Ishikawa (cell line): Measurements from ENCODE around the gene NAV2.

ENCODE experiments used
- CEBPB ChIP-seq: IDR thresholded peaks from 2 replicates; pipeline ENCODE4 v1.6.1; 2012
- EGR1 ChIP-seq: IDR thresholded peaks from 2 replicates; pipeline ENCODE4 v1.6.1; 2012
- EP300 ChIP-seq: IDR thresholded peaks from 2 replicates; pipeline ENCODE4 v1.6.1; 2012; ENCODE audit warnings: borderline replicate concordance
- FOXM1 ChIP-seq: IDR thresholded peaks from 2 replicates; pipeline ENCODE4 v1.6.1; 2012; ENCODE audit warnings: low read depth, borderline replicate concordance
- NFIC ChIP-seq: IDR thresholded peaks from 2 replicates; pipeline ENCODE4 v1.6.1; 2012
- RAD21 ChIP-seq: IDR thresholded peaks from 2 replicates; pipeline ENCODE4 v1.6.1; 2012; ENCODE audit warnings: low read depth
- TAF1 ChIP-seq: IDR thresholded peaks from 2 replicates; pipeline ENCODE4 v1.6.1; 2012; ENCODE audit warnings: low read depth, mild to moderate bottlenecking
- TCF12 ChIP-seq: IDR thresholded peaks from 2 replicates; pipeline ENCODE4 v1.6.1; 2012; ENCODE audit warnings: low read depth
- TEAD4 ChIP-seq: IDR thresholded peaks from 2 replicates; pipeline ENCODE4 v1.6.1; 2012
- YY1 ChIP-seq: IDR thresholded peaks from 2 replicates; pipeline ENCODE4 v1.6.1; 2012; ENCODE audit warnings: low read depth
- ZBTB7A ChIP-seq: IDR thresholded peaks from 2 replicates; pipeline ENCODE4 v1.6.1; 2012; ENCODE audit warnings: low read depth
- TF ChIP-seq, protein P1 (sequence below): IDR thresholded peaks from 2 replicates; pipeline ENCODE4 v1.6.1; 2012; ENCODE audit warnings: low read depth, mild to moderate bottlenecking
- TF ChIP-seq, protein P2 (sequence below): IDR thresholded peaks from 2 replicates; pipeline ENCODE4 v1.6.1; 2012
- TF ChIP-seq, protein P3 (sequence below): IDR thresholded peaks from 2 replicates; pipeline ENCODE4 v1.6.1; 2012

The NAV2 gene

DNA sequence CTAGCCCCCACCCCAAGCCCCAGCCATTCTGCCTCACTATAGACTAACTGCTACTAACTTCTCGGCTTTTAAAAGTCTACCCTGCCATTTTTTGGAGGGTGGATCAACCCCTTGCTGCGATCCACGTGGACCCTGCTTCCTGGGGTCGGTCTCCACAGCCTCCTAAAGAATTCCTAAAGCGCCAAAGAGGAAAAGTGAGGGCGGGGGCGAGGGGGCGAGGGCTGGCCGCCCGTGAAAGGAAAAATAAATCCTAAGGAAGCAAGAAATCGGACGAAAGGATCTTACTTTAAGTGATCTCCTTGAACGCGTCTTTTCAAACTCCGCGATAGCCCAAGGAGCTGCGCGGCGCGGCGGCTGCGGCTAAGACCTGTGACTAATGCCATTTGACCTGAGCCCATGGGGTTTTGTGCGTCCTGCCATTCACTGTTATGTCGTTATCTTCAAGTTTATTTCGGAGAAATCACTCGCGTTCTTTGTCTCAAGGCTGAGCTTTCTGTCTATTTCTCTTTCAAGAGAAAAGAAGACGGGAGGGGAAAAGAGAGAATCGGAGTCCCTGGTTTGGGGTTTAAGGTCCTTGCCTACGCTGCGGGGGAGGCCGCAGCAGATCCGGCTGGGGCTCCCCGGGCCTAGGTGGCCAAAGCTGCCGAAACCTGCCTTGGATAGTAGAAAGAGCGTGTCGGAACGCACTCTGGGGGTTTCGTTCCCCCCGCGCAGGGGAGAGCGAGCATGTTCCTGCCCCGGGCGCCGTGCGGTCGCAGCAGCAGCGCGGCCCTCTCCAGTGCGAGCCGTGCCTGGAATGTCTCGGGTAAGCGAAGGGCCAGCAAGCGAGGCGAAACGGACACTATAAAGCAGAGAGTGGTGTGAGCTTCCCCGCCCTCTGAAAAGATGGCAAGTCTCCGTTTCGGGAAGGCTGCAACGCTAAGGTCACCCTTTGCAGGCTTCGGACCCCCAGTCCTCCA is 450.5 kb downstream of the NAV2 start:
- no peak for TF ChIP-seq NFIC
- TF ChIP-seq, protein P1, sequence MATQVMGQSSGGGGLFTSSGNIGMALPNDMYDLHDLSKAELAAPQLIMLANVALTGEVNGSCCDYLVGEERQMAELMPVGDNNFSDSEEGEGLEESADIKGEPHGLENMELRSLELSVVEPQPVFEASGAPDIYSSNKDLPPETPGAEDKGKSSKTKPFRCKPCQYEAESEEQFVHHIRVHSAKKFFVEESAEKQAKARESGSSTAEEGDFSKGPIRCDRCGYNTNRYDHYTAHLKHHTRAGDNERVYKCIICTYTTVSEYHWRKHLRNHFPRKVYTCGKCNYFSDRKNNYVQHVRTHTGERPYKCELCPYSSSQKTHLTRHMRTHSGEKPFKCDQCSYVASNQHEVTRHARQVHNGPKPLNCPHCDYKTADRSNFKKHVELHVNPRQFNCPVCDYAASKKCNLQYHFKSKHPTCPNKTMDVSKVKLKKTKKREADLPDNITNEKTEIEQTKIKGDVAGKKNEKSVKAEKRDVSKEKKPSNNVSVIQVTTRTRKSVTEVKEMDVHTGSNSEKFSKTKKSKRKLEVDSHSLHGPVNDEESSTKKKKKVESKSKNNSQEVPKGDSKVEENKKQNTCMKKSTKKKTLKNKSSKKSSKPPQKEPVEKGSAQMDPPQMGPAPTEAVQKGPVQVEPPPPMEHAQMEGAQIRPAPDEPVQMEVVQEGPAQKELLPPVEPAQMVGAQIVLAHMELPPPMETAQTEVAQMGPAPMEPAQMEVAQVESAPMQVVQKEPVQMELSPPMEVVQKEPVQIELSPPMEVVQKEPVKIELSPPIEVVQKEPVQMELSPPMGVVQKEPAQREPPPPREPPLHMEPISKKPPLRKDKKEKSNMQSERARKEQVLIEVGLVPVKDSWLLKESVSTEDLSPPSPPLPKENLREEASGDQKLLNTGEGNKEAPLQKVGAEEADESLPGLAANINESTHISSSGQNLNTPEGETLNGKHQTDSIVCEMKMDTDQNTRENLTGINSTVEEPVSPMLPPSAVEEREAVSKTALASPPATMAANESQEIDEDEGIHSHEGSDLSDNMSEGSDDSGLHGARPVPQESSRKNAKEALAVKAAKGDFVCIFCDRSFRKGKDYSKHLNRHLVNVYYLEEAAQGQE, result no peak
- no peak for TF ChIP-seq CEBPB
- TF ChIP-seq EP300, result no peak
- no peak for TF ChIP-seq TCF12
- TF ChIP-seq TEAD4, result no peak
- TF ChIP-seq, protein P2, sequence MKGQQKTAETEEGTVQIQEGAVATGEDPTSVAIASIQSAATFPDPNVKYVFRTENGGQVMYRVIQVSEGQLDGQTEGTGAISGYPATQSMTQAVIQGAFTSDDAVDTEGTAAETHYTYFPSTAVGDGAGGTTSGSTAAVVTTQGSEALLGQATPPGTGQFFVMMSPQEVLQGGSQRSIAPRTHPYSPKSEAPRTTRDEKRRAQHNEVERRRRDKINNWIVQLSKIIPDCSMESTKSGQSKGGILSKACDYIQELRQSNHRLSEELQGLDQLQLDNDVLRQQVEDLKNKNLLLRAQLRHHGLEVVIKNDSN, result no peak
- TF ChIP-seq YY1, result no peak
- TF ChIP-seq TAF1, result no peak
- no peak for TF ChIP-seq FOXM1
- no peak for TF ChIP-seq ZBTB7A
- TF ChIP-seq RAD21, result no peak
- no peak for TF ChIP-seq EGR1
- TF ChIP-seq, protein P3, sequence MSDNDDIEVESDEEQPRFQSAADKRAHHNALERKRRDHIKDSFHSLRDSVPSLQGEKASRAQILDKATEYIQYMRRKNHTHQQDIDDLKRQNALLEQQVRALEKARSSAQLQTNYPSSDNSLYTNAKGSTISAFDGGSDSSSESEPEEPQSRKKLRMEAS, result no peak

DNA sequence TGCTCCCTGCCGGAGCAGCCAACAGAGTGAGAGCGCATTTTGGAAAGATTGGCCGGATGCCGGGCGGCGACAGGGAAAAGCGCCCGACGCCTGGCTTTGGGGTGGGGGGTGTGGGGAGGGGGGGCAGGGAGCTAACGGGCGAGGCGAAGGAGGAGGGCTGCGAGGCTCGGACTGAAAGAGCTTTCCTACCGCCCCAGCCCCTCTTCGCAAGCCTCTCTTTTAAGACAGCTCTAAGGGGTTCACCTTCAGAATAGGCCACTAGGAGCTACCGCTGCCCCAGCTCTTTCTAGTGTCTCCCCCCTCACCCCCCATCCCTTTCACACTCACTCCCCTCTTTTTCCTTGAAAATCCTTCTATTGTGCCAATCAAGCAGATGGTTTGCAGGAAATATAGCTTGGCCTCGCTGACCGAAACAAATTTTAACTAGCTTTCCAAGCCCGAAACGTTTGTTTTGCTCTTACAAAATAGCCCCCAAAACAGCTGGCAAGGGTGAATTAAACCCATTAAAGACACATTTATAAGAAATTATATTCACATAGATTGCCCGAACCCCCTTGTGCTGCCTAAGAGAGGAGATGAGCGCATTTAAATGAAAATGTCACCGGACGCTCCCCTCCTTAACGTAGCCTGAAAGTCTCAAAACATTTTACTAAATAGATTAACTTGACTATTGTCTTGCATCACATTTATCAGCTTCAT is 451.3 kb downstream of the NAV2 start:
- no peak for TF ChIP-seq TAF1
- TF ChIP-seq TCF12, result no peak
- no peak for TF ChIP-seq NFIC
- no peak for TF ChIP-seq CEBPB
- no peak for TF ChIP-seq EP300
- no peak for TF ChIP-seq RAD21
- no peak for TF ChIP-seq EGR1
- TF ChIP-seq, protein P3, result no peak
- no peak for TF ChIP-seq ZBTB7A
- no peak for TF ChIP-seq YY1
